ENCODE measurements around the gene CAMK1D.

The CAMK1D gene

GRCh38 chr10:12743941-12744340 is 394.6 kb downstream of the CAMK1D start:
- Mint-ChIP-seq H3K4me1 (ENCODE audit: low read depth) (peaks cover 10% of the 10 kb centered on the region), H3K27ac (no peak overlapping the region), H3K36me3 (ENCODE audit: low read depth) (peaks cover under 1% of the 10 kb centered on the region), H3K9me3 (no peaks in the 10 kb centered on the region), H3K27me3 (no peaks in the 10 kb centered on the region), H3K4me3 (no peak overlapping the region)
- intact Hi-C loops (cut with micrococcal nuclease) = no loop called here

GRCh38 chr10:12748186-12748585 is 398.8 kb downstream of the CAMK1D start:
- no peaks in the 10 kb centered on the region for H3K4me1 Mint-ChIP-seq (ENCODE audit: low read depth)
- H3K9me3 Mint-ChIP-seq = no peaks in the 10 kb centered on the region
- no peaks in the 10 kb centered on the region for H3K27me3 Mint-ChIP-seq

GRCh38 chr10:12749760-12750478 is 400.6 kb downstream of the CAMK1D start:
- intact Hi-C loops (cut with micrococcal nuclease) = no loop called here
- H3K27me3 Mint-ChIP-seq = no peaks in the 10 kb centered on the region
- no peak overlapping the region for H3K4me3 Mint-ChIP-seq
- H3K27ac Mint-ChIP-seq = no peak overlapping the region
- H3K9me3 Mint-ChIP-seq = no peaks in the 10 kb centered on the region
- no peaks in the 10 kb centered on the region for H3K4me1 Mint-ChIP-seq (ENCODE audit: low read depth)
- peaks cover 11% of the 10 kb centered on the region for H3K36me3 Mint-ChIP-seq (ENCODE audit: low read depth)

More at GRCh38 chr10:12748186-12748585, 398.8 kb downstream of the CAMK1D start:
- Mint-ChIP-seq H3K27ac (no peak overlapping the region), H3K4me3 (no peak overlapping the region), H3K36me3 (ENCODE audit: low read depth) (peaks cover 11% of the 10 kb centered on the region)
- intact Hi-C loops (cut with micrococcal nuclease) = no loop called here

GRCh38 chr10:12750526-12751201 is 401.3 kb downstream of the CAMK1D start:
- Mint-ChIP-seq H3K4me1 (ENCODE audit: low read depth) (no peaks in the 10 kb centered on the region), H3K27ac (no peak overlapping the region), H3K36me3 (ENCODE audit: low read depth) (peaks cover 11% of the 10 kb centered on the region), H3K4me3 (no peak overlapping the region), H3K27me3 (no peaks in the 10 kb centered on the region), H3K9me3 (no peaks in the 10 kb centered on the region)
- intact Hi-C loops (cut with micrococcal nuclease) = no loop called here

DNA sequence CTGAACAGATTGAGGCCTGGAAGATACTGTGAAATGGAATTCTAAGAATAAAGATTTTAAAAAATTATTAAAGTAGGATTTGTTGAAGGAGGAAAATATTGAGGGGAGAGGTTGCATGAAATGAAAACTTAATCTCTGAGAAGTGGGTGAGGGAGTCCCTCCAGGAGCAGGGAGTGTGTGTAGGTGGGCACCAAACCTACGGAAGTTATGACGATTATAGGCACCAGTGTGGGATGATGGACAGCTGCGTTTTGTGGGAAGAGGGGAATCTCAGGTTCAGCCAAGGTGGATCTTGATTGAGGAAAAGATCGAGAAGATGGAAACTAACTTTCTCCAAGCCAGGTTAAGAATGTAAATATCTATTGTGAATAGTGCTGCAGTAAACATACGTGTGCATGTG is 405.7 kb downstream of the CAMK1D start:
- Mint-ChIP-seq H3K36me3 (ENCODE audit: low read depth) (no peaks in the 10 kb centered on the region), H3K4me1 (ENCODE audit: low read depth) (no peaks in the 10 kb centered on the region), H3K9me3 (no peaks in the 10 kb centered on the region), H3K27me3 (no peaks in the 10 kb centered on the region), H3K4me3 (no peak overlapping the region), H3K27ac (no peak overlapping the region)
- intact Hi-C loops (cut with micrococcal nuclease) = no loop called here

DNA sequence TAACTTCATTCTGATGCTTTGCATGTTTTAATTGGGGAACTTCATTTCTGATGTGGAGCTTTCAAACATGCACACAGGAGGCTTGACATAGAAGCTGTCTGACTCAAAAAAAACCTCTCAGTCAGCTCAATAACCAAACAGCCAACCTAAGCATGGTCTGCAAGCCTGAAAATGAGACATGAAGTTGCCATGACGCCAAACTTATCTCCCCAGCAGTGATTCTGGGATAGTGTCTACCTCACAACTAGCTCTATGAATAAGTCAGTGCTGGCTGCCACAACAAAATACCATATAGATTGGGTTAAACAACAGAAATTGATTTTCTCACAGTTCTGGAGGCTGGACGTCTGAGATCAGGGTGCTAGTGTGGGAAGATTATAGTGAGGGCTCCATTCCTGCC is 408.0 kb downstream of the CAMK1D start:
- Mint-ChIP-seq H3K4me3 (no peak overlapping the region), H3K36me3 (ENCODE audit: low read depth) (peaks cover 22% of the 10 kb centered on the region)

GRCh38 chr10:12758271-12758670 is 408.9 kb downstream of the CAMK1D start:
- Mint-ChIP-seq H3K36me3 (ENCODE audit: low read depth) (peaks cover 32% of the 10 kb centered on the region), H3K9me3 (no peaks in the 10 kb centered on the region), H3K27me3 (no peaks in the 10 kb centered on the region), H3K4me3 (no peak overlapping the region), H3K27ac (no peak overlapping the region), H3K4me1 (ENCODE audit: low read depth) (no peaks in the 10 kb centered on the region)
- intact Hi-C loops (cut with micrococcal nuclease) = no loop called here

More for the DNA sequence above, 408.0 kb downstream of the CAMK1D start:
- H3K4me1 Mint-ChIP-seq (ENCODE audit: low read depth) = no peaks in the 10 kb centered on the region
- H3K27ac Mint-ChIP-seq = no peak overlapping the region
- intact Hi-C loops (cut with micrococcal nuclease) = no loop called here
- H3K9me3 Mint-ChIP-seq = no peaks in the 10 kb centered on the region
- no peaks in the 10 kb centered on the region for H3K27me3 Mint-ChIP-seq

DNA sequence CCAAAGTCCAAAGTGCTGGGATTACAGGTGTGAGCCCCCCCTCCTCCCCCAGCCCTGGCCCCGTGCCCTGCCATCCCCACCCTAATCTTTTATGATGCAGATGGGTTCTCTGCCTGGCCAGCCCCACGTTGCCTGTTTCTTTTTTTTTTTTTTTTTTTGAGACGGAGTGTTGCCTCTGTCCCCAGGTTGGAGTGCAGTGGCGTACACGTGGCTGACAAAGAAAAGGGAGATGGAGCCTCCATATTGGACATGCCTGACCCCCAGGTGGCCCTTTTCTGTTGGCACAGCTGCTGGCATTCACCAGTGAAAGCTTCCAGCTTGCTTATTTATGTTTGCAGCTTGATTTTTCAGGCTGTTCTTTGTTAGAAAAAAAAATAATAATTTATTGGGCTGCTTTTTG is 416.9 kb downstream of the CAMK1D start:
- no peaks in the 10 kb centered on the region for H3K4me1 Mint-ChIP-seq (ENCODE audit: low read depth)
- H3K9me3 Mint-ChIP-seq = peaks cover 7% of the 10 kb centered on the region
- no peak overlapping the region for H3K4me3 Mint-ChIP-seq
- intact Hi-C loops (cut with micrococcal nuclease) = no loop called here
- no peaks in the 10 kb centered on the region for H3K27me3 Mint-ChIP-seq
- H3K36me3 Mint-ChIP-seq (ENCODE audit: low read depth) = peaks cover 61% of the 10 kb centered on the region
- H3K27ac Mint-ChIP-seq = no peak overlapping the region

- H3K4me1 Mint-ChIP-seq (ENCODE audit: low read depth) = no peaks in the 10 kb centered on the region
- no peak overlapping the region for H3K27ac Mint-ChIP-seq
Measured at GRCh38 chr10:12768156-12769100, 419.1 kb downstream of the CAMK1D start.

DNA sequence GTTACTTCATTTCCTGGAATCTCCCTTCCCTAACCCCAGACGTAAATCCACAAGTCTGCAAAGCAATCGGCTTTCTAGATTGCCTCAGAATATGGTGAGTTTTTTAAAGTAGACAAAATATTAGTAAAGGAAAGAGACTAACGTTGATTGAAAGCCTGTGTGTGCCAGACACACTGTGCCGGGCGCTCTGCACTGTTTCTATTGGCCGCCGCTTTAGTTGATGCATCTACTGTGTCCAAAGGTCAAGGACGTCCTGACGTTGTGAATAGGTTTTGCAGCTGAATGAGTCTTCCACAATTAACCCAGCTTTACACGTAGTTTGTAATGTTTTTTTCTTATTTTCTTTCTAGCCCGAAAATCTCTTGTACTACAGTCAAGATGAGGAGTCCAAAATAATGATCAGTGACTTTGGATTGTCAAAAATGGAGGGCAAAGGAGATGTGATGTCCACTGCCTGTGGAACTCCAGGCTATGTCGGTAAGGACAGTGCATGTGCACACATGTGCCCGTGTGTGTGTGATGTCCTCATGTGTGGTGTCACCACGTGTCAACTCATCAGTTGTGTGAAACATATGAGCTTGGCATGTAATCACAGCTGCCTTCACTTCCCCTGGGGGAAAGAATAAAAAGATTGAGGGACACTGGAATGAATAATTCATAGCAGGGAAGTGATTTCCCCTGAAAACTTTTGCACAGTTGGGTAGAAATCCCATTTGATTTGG is 420.1 kb downstream of the CAMK1D start:
- no peaks in the 10 kb centered on the region for H3K4me1 Mint-ChIP-seq (ENCODE audit: low read depth)
- peaks cover 54% of the 10 kb centered on the region for H3K36me3 Mint-ChIP-seq (ENCODE audit: low read depth)
- H3K4me3 Mint-ChIP-seq = no peak overlapping the region
- H3K27ac Mint-ChIP-seq = no peak overlapping the region
- peaks cover 7% of the 10 kb centered on the region for H3K9me3 Mint-ChIP-seq
- no peaks in the 10 kb centered on the region for H3K27me3 Mint-ChIP-seq
- intact Hi-C loops (cut with micrococcal nuclease) = no loop called here

More at GRCh38 chr10:12768156-12769100, 419.1 kb downstream of the CAMK1D start:
- peaks cover 55% of the 10 kb centered on the region for H3K36me3 Mint-ChIP-seq (ENCODE audit: low read depth)
- intact Hi-C loops (cut with micrococcal nuclease) = no loop called here
- H3K27me3 Mint-ChIP-seq = no peaks in the 10 kb centered on the region
- H3K9me3 Mint-ChIP-seq = peaks cover 7% of the 10 kb centered on the region
- H3K4me3 Mint-ChIP-seq = no peak overlapping the region

- peaks cover 7% of the 10 kb centered on the region for H3K9me3 Mint-ChIP-seq
- intact Hi-C loops (cut with micrococcal nuclease) = no loop called here
- no peaks in the 10 kb centered on the region for H3K27me3 Mint-ChIP-seq
- H3K27ac Mint-ChIP-seq = no peak overlapping the region
- H3K4me1 Mint-ChIP-seq (ENCODE audit: low read depth) = no peaks in the 10 kb centered on the region
- H3K36me3 Mint-ChIP-seq (ENCODE audit: low read depth) = peaks cover 54% of the 10 kb centered on the region
- H3K4me3 Mint-ChIP-seq = no peak overlapping the region
Measured at GRCh38 chr10:12771981-12772760, 422.8 kb downstream of the CAMK1D start.

GRCh38 chr10:12772797-12773587 is 423.6 kb downstream of the CAMK1D start:
- intact Hi-C loops (cut with micrococcal nuclease) = no loop called here
- no peaks in the 10 kb centered on the region for H3K4me1 Mint-ChIP-seq (ENCODE audit: low read depth)
- H3K27ac Mint-ChIP-seq = no peak overlapping the region

More at GRCh38 chr10:12772797-12773587, 423.6 kb downstream of the CAMK1D start:
- Mint-ChIP-seq H3K9me3 (peaks cover 7% of the 10 kb centered on the region), H3K27me3 (no peaks in the 10 kb centered on the region), H3K4me3 (no peak overlapping the region), H3K36me3 (ENCODE audit: low read depth) (peaks cover 60% of the 10 kb centered on the region)

Measured in dendritic cell treated with granulocyte-macrophage colony-stimulating factor and Interleukin-4, amounts not matched to agents 40 ng/mL and 50 ng/mL, for 4 days (primary cell).